WTC11 (cell line): Measurements from ENCODE around the gene FAM89A. TPM values are rescaled to one million over a fixed set of nuclear protein-coding genes. Genes with fewer than 3 reads are reported as not detected.

Experiments
- ATAC-seq: fragments of 200-7000 bp; cut with Tn5 transposase; 2 replicates; pipeline ENCODE4 v1.10.0; 2021; ENCODE audit warnings: mild to moderate bottlenecking, moderate library complexity
- CTCF ChIA-PET: fragments of 300-600 bp; sonication (Branson Sonifier 250); formaldehyde crosslinking; loops from one replicate; lab custom pipeline; 2021; ENCODE audit warnings: antibody characterized with exemption; lab: Charles Lee
- POLR2A ChIA-PET: fragments of 350-600 bp; sonication (Branson Sonifier 250); formaldehyde crosslinking; loops from one replicate; lab custom pipeline; 2021; ENCODE audit warnings: antibody characterized with exemption; lab: Charles Lee
- DNase-seq: peaks from one replicate; pipeline ENCODE4 v3.0.0; 2021; ENCODE audit warnings: low spot score
- H3K27ac Mint-ChIP-seq: 2 replicates; pipeline ENCODE4 v1.8.0; 2021; ENCODE audit warnings: mixed read lengths
- H3K27me3 Mint-ChIP-seq: 2 replicates; pipeline ENCODE4 v1.8.0; 2021; ENCODE audit warnings: low read depth, mild to moderate bottlenecking, moderate library complexity, mixed read lengths
- H3K36me3 Mint-ChIP-seq: 2 replicates; pipeline ENCODE4 v1.8.0; 2021; ENCODE audit warnings: mixed read lengths
- H3K4me1 Mint-ChIP-seq: 2 replicates; pipeline ENCODE4 v1.8.0; 2022; ENCODE audit warnings: mixed read lengths
- H3K4me3 Mint-ChIP-seq: 2 replicates; pipeline ENCODE4 v1.8.0; 2021; ENCODE audit warnings: mild to moderate bottlenecking, moderate library complexity, mixed read lengths
- H3K9me3 Mint-ChIP-seq: 2 replicates; pipeline ENCODE4 v1.8.0; 2021; ENCODE audit warnings: mixed read lengths
- ATF1 ChIP-seq: sonication (generic); formaldehyde crosslinking; IDR thresholded peaks from 2 replicates; pipeline ENCODE4 v1.8.1; 2023; ENCODE audit warnings: mild to moderate bottlenecking, moderate library complexity, missing genetic modification reagents
- CBFB ChIP-seq: sonication (generic); formaldehyde crosslinking; IDR thresholded peaks from 2 replicates; pipeline ENCODE4 v1.8.1; 2022; ENCODE audit warnings: mild to moderate bottlenecking, low read depth, missing genetic modification reagents
- FOXJ3 ChIP-seq: sonication (generic); formaldehyde crosslinking; IDR thresholded peaks from 2 replicates; pipeline ENCODE4 v1.9.0; 2021; ENCODE audit warnings: missing genetic modification reagents, mild to moderate bottlenecking, borderline replicate concordance
- JUN ChIP-seq: sonication (generic); formaldehyde crosslinking; IDR thresholded peaks from 2 replicates; pipeline ENCODE4 v1.8.0; 2023; ENCODE audit warnings: mild to moderate bottlenecking, missing genetic modification reagents
- NR1H2 ChIP-seq: sonication (generic); formaldehyde crosslinking; IDR thresholded peaks from 2 replicates; pipeline ENCODE4 v1.9.0; 2021; ENCODE audit warnings: mild to moderate bottlenecking, moderate library complexity, missing genetic modification reagents
- NR2C2 ChIP-seq: sonication (generic); formaldehyde crosslinking; IDR thresholded peaks from 2 replicates; pipeline ENCODE4 v1.8.0; 2022; ENCODE audit warnings: mild to moderate bottlenecking, missing genetic modification reagents
- NR3C1 ChIP-seq: sonication (generic); formaldehyde crosslinking; conservative IDR thresholded peaks from 2 replicates; pipeline ENCODE4 v1.8.1; 2023; ENCODE audit warnings: low read depth, mild to moderate bottlenecking, missing genetic modification reagents
- SMAD3 ChIP-seq: sonication (generic); formaldehyde crosslinking; IDR thresholded peaks from 2 replicates; pipeline ENCODE4 v1.8.0; 2022; ENCODE audit warnings: missing genetic modification reagents, mild to moderate bottlenecking, borderline replicate concordance
- TEAD1 ChIP-seq: sonication (generic); formaldehyde crosslinking; IDR thresholded peaks from 2 replicates; pipeline ENCODE4 v1.8.0; 2022; ENCODE audit warnings: mild to moderate bottlenecking, missing genetic modification reagents
- total RNA-seq: library from RNA; stranded (reverse); gene quantifications from 3 replicates; pipeline ENCODE4 v1.2.3, GENCODE V29; 2021
- TF ChIP-seq, protein P1 (sequence below): sonication (generic); formaldehyde crosslinking; IDR thresholded peaks from 2 replicates; pipeline ENCODE4 v1.8.0; 2022; ENCODE audit warnings: mild to moderate bottlenecking, missing genetic modification reagents
- TF ChIP-seq, protein P2 (sequence below): sonication (generic); formaldehyde crosslinking; IDR thresholded peaks from 2 replicates; pipeline ENCODE4 v1.8.1; 2023; ENCODE audit warnings: mild to moderate bottlenecking, moderate library complexity, missing genetic modification reagents
- TF ChIP-seq, protein P3 (sequence below): sonication (generic); formaldehyde crosslinking; IDR thresholded peaks from 2 replicates; pipeline ENCODE4 v1.8.1; 2023; ENCODE audit warnings: mild to moderate bottlenecking, missing genetic modification reagents, borderline replicate concordance
- TF ChIP-seq, protein P4 (sequence below): fragments of 200-600 bp; IDR thresholded peaks from 2 replicates; pipeline ENCODE4 v1.8.0; 2022; ENCODE audit warnings: antibody characterized with exemption
- TF ChIP-seq, protein P5 (sequence below): sonication (generic); formaldehyde crosslinking; IDR thresholded peaks from 2 replicates; pipeline ENCODE4 v1.8.1; 2022; ENCODE audit warnings: low read depth, missing genetic modification reagents, borderline replicate concordance
- TF ChIP-seq, protein P6 (sequence below): sonication (generic); formaldehyde crosslinking; IDR thresholded peaks from 2 replicates; pipeline ENCODE4 v1.8.1; 2023; ENCODE audit warnings: mild to moderate bottlenecking, missing genetic modification reagents, moderate library complexity
- TF ChIP-seq, protein P7 (sequence below): fragments of 250-450 bp; sonication (Bioruptor Pico); IDR thresholded peaks from 2 replicates; pipeline ENCODE4 v2.1.2; 2022; ENCODE audit warnings: mild to moderate bottlenecking, moderate library complexity

Gene FAM89A
- total RNA-seq, 1 experiment from 2014 or later: 2.4 TPM

DNA sequence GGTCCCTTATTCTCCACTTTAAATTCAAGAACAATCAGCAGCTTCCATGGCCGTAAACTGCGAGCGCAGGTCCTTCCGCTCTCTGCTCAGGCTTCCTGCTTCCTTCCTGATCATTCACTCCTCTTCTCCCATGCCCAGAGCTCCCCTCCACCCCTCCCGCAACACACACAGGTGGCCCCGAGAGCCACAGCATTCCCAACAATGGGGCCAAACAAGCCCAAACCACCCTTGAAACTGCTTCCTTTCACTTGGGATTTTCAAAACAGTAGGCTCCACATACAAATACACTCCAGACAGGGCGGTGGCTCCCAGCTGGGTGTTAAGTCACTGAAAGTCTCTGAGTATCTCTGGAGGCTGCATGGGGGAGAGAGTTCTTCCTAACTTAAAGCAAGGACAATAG is 11.4 kb downstream of the FAM89A start (continued):
- TF ChIP-seq CBFB (CRISPR knock-in tag) (no peak), TEAD1 (CRISPR knock-in tag) (no peak), ATF1 (no peak), JUN (CRISPR knock-in tag) (no peak)
- TF ChIP-seq, protein P1, sequence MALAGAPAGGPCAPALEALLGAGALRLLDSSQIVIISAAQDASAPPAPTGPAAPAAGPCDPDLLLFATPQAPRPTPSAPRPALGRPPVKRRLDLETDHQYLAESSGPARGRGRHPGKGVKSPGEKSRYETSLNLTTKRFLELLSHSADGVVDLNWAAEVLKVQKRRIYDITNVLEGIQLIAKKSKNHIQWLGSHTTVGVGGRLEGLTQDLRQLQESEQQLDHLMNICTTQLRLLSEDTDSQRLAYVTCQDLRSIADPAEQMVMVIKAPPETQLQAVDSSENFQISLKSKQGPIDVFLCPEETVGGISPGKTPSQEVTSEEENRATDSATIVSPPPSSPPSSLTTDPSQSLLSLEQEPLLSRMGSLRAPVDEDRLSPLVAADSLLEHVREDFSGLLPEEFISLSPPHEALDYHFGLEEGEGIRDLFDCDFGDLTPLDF (CRISPR knock-in tag): no peak
- TF ChIP-seq, protein P2, sequence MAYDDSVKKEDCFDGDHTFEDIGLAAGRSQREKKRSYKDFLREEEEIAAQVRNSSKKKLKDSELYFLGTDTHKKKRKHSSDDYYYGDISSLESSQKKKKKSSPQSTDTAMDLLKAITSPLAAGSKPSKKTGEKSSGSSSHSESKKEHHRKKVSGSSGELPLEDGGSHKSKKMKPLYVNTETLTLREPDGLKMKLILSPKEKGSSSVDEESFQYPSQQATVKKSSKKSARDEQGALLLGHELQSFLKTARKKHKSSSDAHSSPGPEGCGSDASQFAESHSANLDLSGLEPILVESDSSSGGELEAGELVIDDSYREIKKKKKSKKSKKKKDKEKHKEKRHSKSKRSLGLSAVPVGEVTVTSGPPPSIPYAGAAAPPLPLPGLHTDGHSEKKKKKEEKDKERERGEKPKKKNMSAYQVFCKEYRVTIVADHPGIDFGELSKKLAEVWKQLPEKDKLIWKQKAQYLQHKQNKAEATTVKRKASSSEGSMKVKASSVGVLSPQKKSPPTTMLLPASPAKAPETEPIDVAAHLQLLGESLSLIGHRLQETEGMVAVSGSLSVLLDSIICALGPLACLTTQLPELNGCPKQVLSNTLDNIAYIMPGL (CRISPR knock-in tag): no peak

DNA sequence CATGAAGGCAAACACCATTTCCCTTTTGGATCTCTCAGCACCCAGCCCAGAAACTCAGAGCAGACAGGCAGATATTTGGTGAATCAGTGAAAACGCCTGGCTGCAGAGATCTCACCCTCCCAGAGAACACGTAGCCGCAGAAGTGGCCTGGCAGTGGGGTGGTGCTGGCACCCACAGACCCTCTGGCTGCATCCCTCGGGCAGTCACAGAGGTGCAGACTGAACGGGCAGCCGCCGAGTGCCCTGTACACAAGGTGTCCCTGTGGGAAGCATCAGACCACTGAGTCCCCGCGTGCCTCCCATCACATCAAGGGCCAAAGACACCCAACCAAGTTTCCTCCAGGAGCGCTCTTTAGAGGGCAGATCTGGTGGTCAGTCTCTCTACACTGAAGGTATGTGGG is 12.1 kb downstream of the FAM89A start:
- CTCF ChIA-PET: interaction anchor here (1.2 kb wide), 1 partner anchor 64 kb away, joined by 5 read pairs; no protein-coding TSS in a partner anchor
- POLR2A ChIA-PET: no interaction called here
- no peaks in the 10 kb centered on the region for H3K36me3 Mint-ChIP-seq
- ATAC-seq (no peak), DNase-seq (no peak)
- no peak overlapping the region for H3K4me3 Mint-ChIP-seq
- no peaks in the 10 kb centered on the region for H3K9me3 Mint-ChIP-seq
- H3K27ac Mint-ChIP-seq: no peak overlapping the region
- TF ChIP-seq SMAD3 (CRISPR knock-in tag): no peak
- TF ChIP-seq, protein P3, sequence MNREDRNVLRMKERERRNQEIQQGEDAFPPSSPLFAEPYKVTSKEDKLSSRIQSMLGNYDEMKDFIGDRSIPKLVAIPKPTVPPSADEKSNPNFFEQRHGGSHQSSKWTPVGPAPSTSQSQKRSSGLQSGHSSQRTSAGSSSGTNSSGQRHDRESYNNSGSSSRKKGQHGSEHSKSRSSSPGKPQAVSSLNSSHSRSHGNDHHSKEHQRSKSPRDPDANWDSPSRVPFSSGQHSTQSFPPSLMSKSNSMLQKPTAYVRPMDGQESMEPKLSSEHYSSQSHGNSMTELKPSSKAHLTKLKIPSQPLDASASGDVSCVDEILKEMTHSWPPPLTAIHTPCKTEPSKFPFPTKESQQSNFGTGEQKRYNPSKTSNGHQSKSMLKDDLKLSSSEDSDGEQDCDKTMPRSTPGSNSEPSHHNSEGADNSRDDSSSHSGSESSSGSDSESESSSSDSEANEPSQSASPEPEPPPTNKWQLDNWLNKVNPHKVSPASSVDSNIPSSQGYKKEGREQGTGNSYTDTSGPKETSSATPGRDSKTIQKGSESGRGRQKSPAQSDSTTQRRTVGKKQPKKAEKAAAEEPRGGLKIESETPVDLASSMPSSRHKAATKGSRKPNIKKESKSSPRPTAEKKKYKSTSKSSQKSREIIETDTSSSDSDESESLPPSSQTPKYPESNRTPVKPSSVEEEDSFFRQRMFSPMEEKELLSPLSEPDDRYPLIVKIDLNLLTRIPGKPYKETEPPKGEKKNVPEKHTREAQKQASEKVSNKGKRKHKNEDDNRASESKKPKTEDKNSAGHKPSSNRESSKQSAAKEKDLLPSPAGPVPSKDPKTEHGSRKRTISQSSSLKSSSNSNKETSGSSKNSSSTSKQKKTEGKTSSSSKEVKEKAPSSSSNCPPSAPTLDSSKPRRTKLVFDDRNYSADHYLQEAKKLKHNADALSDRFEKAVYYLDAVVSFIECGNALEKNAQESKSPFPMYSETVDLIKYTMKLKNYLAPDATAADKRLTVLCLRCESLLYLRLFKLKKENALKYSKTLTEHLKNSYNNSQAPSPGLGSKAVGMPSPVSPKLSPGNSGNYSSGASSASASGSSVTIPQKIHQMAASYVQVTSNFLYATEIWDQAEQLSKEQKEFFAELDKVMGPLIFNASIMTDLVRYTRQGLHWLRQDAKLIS (CRISPR knock-in tag): no peak
- TF ChIP-seq, protein P4, sequence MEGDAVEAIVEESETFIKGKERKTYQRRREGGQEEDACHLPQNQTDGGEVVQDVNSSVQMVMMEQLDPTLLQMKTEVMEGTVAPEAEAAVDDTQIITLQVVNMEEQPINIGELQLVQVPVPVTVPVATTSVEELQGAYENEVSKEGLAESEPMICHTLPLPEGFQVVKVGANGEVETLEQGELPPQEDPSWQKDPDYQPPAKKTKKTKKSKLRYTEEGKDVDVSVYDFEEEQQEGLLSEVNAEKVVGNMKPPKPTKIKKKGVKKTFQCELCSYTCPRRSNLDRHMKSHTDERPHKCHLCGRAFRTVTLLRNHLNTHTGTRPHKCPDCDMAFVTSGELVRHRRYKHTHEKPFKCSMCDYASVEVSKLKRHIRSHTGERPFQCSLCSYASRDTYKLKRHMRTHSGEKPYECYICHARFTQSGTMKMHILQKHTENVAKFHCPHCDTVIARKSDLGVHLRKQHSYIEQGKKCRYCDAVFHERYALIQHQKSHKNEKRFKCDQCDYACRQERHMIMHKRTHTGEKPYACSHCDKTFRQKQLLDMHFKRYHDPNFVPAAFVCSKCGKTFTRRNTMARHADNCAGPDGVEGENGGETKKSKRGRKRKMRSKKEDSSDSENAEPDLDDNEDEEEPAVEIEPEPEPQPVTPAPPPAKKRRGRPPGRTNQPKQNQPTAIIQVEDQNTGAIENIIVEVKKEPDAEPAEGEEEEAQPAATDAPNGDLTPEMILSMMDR: no peak
- no peak for TF ChIP-seq FOXJ3 (CRISPR knock-in tag)
- TF ChIP-seq, protein P5, sequence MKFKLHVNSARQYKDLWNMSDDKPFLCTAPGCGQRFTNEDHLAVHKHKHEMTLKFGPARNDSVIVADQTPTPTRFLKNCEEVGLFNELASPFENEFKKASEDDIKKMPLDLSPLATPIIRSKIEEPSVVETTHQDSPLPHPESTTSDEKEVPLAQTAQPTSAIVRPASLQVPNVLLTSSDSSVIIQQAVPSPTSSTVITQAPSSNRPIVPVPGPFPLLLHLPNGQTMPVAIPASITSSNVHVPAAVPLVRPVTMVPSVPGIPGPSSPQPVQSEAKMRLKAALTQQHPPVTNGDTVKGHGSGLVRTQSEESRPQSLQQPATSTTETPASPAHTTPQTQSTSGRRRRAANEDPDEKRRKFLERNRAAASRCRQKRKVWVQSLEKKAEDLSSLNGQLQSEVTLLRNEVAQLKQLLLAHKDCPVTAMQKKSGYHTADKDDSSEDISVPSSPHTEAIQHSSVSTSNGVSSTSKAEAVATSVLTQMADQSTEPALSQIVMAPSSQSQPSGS: no peak
- TF ChIP-seq NR3C1 (CRISPR knock-in tag): no peak
- no peak for TF ChIP-seq NR2C2 (CRISPR knock-in tag)
- TF ChIP-seq, protein P2 (CRISPR knock-in tag): no peak
- TF ChIP-seq, protein P6, sequence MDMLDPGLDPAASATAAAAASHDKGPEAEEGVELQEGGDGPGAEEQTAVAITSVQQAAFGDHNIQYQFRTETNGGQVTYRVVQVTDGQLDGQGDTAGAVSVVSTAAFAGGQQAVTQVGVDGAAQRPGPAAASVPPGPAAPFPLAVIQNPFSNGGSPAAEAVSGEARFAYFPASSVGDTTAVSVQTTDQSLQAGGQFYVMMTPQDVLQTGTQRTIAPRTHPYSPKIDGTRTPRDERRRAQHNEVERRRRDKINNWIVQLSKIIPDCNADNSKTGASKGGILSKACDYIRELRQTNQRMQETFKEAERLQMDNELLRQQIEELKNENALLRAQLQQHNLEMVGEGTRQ (CRISPR knock-in tag): no peak
- TF ChIP-seq NR1H2 (CRISPR knock-in tag): no peak
- no peak for TF ChIP-seq TEAD1 (CRISPR knock-in tag)
- TF ChIP-seq, protein P7, sequence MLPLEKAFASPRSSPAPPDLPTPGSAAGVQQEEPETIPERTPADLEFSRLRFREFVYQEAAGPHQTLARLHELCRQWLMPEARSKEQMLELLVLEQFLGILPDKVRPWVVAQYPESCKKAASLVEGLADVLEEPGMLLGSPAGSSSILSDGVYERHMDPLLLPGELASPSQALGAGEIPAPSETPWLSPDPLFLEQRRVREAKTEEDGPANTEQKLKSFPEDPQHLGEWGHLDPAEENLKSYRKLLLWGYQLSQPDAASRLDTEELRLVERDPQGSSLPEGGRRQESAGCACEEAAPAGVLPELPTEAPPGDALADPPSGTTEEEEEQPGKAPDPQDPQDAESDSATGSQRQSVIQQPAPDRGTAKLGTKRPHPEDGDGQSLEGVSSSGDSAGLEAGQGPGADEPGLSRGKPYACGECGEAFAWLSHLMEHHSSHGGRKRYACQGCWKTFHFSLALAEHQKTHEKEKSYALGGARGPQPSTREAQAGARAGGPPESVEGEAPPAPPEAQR (CRISPR knock-in tag): no peak
- H3K4me1 Mint-ChIP-seq: peaks cover 6% of the 10 kb centered on the region
- peaks cover 41% of the 10 kb centered on the region for H3K27me3 Mint-ChIP-seq
